K562 (cell line): Measurements from ENCODE around the gene CDKN2C. TPM values are rescaled to one million over a fixed set of nuclear protein-coding genes. Genes with fewer than 3 reads are reported as not detected.

Experiments used
- ATF3 ChIP-seq, 2 experiments: fragments of 450-650 bp in 1 of 2; sonication (generic) in 1 of 2; formaldehyde crosslinking in 1 of 2; IDR thresholded peaks in 1 of 2; conservative IDR thresholded peaks in 1 of 2; 2 replicates each; pipeline versions ENCODE4 v1.6.1 to v1.8.1; 2016 to 2023; ENCODE audit warnings: mild to moderate bottlenecking in 2 of 2, moderate library complexity in 2 of 2, inconsistent platforms in 1 of 2, missing genetic modification reagents in 1 of 2
- CBX2 ChIP-seq: fragments of 200-600 bp; sonication (generic); IDR thresholded peaks from one replicate; pipeline ENCODE4 v1.6.1; 2012; ENCODE audit warnings: mild to moderate bottlenecking, low read length, inconsistent platforms; ENCODE audit not compliant: insufficient read depth, poor library complexity, severe bottlenecking
- CCNT2 ChIP-seq: IDR thresholded peaks from 2 replicates; pipeline ENCODE4 v1.6.1; 2011; ENCODE audit warnings: borderline replicate concordance, low read depth, mild to moderate bottlenecking, moderate library complexity, mixed read lengths, low read length; ENCODE audit not compliant: insufficient read length; ENCODE audit errors: extremely low read depth
- CREB3 ChIP-seq: fragments of 450-650 bp; conservative IDR thresholded peaks from 2 replicates; pipeline ENCODE4 v1.6.1; 2016; ENCODE audit warnings: missing genetic modification characterization, low read depth, mild to moderate bottlenecking, missing compliant biosample characterization, moderate library complexity
- E2F1 ChIP-seq: sonication (generic); formaldehyde crosslinking; IDR thresholded peaks from 2 replicates; pipeline ENCODE4 v1.8.1; 2023; ENCODE audit warnings: mild to moderate bottlenecking, missing genetic modification reagents, moderate library complexity
- HES1 ChIP-seq: fragments of 450-650 bp; IDR thresholded peaks from 2 replicates; pipeline ENCODE4 v1.6.1; 2016; ENCODE audit warnings: low read depth, mild to moderate bottlenecking, moderate library complexity
- HLTF ChIP-seq: fragments of 450-650 bp; IDR thresholded peaks from 2 replicates; pipeline ENCODE4 v1.6.1; 2016
- MBD2 ChIP-seq: sonication (generic); IDR thresholded peaks from 2 replicates; pipeline ENCODE4 v1.6.1; 2016; ENCODE audit warnings: low read depth, borderline replicate concordance
- MITF ChIP-seq: IDR thresholded peaks from 2 replicates; pipeline ENCODE4 v1.6.1; 2014; ENCODE audit warnings: antibody characterized with exemption
- NFE2L1 ChIP-seq: fragments of 450-650 bp; IDR thresholded peaks from 2 replicates; pipeline ENCODE4 v1.6.1; 2016; ENCODE audit warnings: missing genetic modification characterization, low read depth, mild to moderate bottlenecking, missing compliant biosample characterization, moderate library complexity, borderline replicate concordance
- PHF20 ChIP-seq: fragments of 450-650 bp; IDR thresholded peaks from 2 replicates; pipeline ENCODE4 v1.6.1; 2018; ENCODE audit not compliant: partially characterized antibody
- RBM14 ChIP-seq: fragments of 200-400 bp; formaldehyde crosslinking; IDR thresholded peaks from 2 replicates; pipeline ENCODE4 v1.6.1; 2018; ENCODE audit warnings: low read depth, mild to moderate bottlenecking, low read length, moderate library complexity, borderline replicate concordance; ENCODE audit not compliant: insufficient read depth
- RBM22 ChIP-seq: fragments of 200-400 bp; formaldehyde crosslinking; IDR thresholded peaks from 2 replicates; pipeline ENCODE4 v1.6.1; 2018; ENCODE audit warnings: low read length, low read depth; ENCODE audit not compliant: poor library complexity, severe bottlenecking
- SOX6 ChIP-seq: fragments of 450-650 bp; IDR thresholded peaks from 2 replicates; pipeline ENCODE4 v1.6.1; 2014; ENCODE audit warnings: mild to moderate bottlenecking
- SREBF2 ChIP-seq: sonication (generic); formaldehyde crosslinking; IDR thresholded peaks from 2 replicates; pipeline ENCODE4 v1.4.0; 2020; ENCODE audit warnings: mild to moderate bottlenecking, missing genetic modification reagents
- TAF1 ChIP-seq: IDR thresholded peaks from 2 replicates; pipeline ENCODE4 v1.6.1; 2011; ENCODE audit warnings: mild to moderate bottlenecking, low read length, moderate library complexity; ENCODE audit not compliant: insufficient read depth, control insufficient read depth, severe bottlenecking; ENCODE audit errors: extremely low read depth
- THRA ChIP-seq: fragments of 450-650 bp; IDR thresholded peaks from 2 replicates; pipeline ENCODE4 v1.6.1; 2017; ENCODE audit warnings: mild to moderate bottlenecking, moderate library complexity
- ZNF175 ChIP-seq: fragments of 200-800 bp; sonication (Bioruptor generic); IDR thresholded peaks from 2 replicates; pipeline ENCODE4 v1.6.1; 2016; ENCODE audit warnings: low read depth, mild to moderate bottlenecking, missing genetic modification characterization, missing compliant biosample characterization
- ZNF23 ChIP-seq: fragments of 250-450 bp; sonication (Bioruptor Pico); IDR thresholded peaks from 2 replicates; pipeline ENCODE4 v1.4.0; 2020; ENCODE audit warnings: mild to moderate bottlenecking
- polyA plus RNA-seq, 8 experiments: library from polyadenylated mRNA; depleted of rRNA in 4 of 8; stranded (reverse) in 5 of 8; unstranded in 3 of 8; fragments of >200 nt; fragmentation: Nextera tagmentation in 2 of 8; fragmentation: Illumina TruSeq in 1 of 8; extraction: Ambion mirVana in 2 of 8; extraction: Trizol in 1 of 8; gene quantifications; 2 replicates each; pipeline versions ENCODE4 v1.2.1 to v1.2.3, GENCODE V29; 2011 to 2014; ENCODE audit warnings: inconsistent platforms in 1 of 8, missing spikeins in 1 of 8
- total RNA-seq, 7 experiments: library from RNA; depleted of rRNA in 6 of 7; stranded (reverse); fragments of >200 nt in 6 of 7; fragmentation: Illumina TruSeq in 2 of 7; extraction: Trizol in 2 of 7; gene quantifications; 2 replicates each; pipeline versions ENCODE4 v1.2.1 to v1.2.3, GENCODE V29; 2011 to 2021; ENCODE audit warnings: low replicate concordance in 1 of 7

CDKN2C gene
- total and polyA plus RNA-seq, 9 of the 15 experiments (the other 6 are each of a cell fraction or from before 2014, with no cell fraction given): 11.9 to 74.3 (median 45.9) TPM

GRCh38 chr1:50969611-50970508 lies at the start of gene CDKN2C (continued):
- TF ChIP-seq SREBF2 (CRISPR knock-in tag): no peak
- TF ChIP-seq MITF: no peak
- TF ChIP-seq CREB3 (tag): no peak
- no peak for TF ChIP-seq CBX2
- no peak for TF ChIP-seq TAF1
- peak; percentile 7 for TF ChIP-seq CCNT2
- peak; percentile 26 for TF ChIP-seq PHF20
- TF ChIP-seq HLTF: no peak
- TF ChIP-seq SOX6: no peak
- TF ChIP-seq HES1: peak; percentile 15; the same call in 1 of the 2 replicates
- TF ChIP-seq ATF3 (IDR thresholded peaks at IDR 0.05): no peak
- no peak for TF ChIP-seq ATF3 (CRISPR knock-in tag; conservative IDR thresholded peaks at IDR 0.05)
- TF ChIP-seq RBM14: no peak
- TF ChIP-seq NFE2L1 (tag): no peak
- TF ChIP-seq MBD2: no peak
- no peak for TF ChIP-seq ZNF175
- no peak for TF ChIP-seq THRA
- TF ChIP-seq ZNF23 (CRISPR knock-in tag): no peak
- no peak; the same call in 1 of the 2 replicates for TF ChIP-seq E2F1 (CRISPR knock-in tag)
- no peak for TF ChIP-seq RBM22
